GM21576 (cell line): ENCODE data around the gene ZBTB16.

Experiments used
- ATAC-seq: cut with Tn5 transposase; IDR thresholded peaks from one replicate; pipeline ENCODE4 v1.9.1; 2021; ENCODE audit warnings: mild to moderate bottlenecking, moderate library complexity; ENCODE audit not compliant: unreplicated experiment

ZBTB16 gene

GRCh38 chr11:114273071-114273470, 213.6 kb downstream of the ZBTB16 start:
- ATAC-seq = no peak

DNA sequence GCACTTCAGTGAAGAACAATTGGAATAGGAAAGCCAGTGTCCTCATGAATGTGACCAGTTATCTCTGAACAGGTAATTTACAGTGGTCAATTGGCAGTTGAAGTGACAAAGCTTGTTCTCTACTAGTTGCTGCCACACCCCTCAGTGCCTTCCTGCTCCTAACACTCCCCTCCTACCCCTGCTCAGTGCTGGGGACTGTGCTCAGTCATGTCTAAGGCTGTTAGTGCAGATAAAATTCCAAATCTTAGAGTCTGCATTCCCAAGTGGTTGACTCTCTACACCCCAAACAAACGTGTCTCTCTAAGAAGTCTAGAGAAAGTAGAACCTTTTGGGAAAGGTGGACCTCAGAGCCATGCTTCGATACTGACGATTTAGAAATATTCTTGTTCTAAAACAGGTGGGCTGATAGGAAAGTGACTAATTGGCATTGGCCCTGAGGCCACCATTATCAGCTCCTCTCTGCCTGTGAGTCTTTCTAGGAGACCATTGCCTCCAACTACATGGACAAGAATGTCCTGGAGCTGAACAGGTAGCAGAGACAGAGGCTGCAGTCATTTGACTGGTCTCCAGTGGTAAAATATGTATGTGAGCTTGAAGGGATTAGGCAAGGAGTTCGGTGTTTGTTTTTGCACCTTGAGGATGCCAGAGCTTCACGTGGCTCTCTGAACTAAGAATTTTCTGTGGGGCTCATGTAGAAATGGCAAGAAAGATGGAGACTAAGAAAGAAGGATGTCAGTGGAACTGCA, 214.6 kb downstream of the ZBTB16 start:
- no peak for ATAC-seq

DNA sequence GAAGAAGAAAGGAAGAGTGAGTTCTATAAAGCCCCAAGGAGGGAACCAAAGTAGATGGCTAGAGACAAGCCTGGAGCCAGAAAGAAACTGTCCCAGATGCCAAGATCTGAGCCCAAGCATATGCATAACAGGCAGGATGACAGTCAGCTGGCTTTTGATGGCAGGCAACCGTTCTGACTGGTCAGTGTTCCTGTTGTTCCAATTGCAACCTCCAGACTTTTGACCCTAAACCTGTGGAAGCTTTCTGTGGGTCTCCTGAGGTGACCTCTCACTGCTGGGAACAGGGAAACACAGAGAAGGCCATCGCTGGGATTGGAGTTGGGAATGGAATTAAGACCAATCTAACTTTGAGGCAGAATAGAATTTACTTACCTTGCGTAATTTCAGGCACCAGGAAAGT, 215.1 kb downstream of the ZBTB16 start:
- no peak for ATAC-seq

DNA sequence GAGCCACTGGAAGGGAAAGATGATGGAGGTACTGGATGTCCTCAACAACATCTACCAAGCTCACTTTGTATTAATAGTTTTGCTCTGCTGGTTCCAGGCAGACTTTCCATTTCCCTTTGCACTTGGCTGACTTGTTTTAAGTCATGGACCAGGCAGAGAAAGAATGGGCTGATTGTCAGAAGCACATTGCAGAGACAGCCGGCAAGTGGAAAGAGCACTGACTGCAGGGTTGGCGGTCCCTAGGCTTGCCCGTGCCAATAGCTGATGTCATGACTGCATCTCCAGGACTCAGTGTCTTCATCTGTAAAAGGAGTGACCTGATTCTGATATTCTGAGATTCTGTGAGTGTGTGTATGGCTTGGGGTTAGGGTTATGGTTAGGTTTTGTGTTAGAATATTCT, 215.8 kb downstream of the ZBTB16 start:
- no peak for ATAC-seq

GRCh38 chr11:114276077-114276476, 216.6 kb downstream of the ZBTB16 start:
- ATAC-seq = no peak

DNA sequence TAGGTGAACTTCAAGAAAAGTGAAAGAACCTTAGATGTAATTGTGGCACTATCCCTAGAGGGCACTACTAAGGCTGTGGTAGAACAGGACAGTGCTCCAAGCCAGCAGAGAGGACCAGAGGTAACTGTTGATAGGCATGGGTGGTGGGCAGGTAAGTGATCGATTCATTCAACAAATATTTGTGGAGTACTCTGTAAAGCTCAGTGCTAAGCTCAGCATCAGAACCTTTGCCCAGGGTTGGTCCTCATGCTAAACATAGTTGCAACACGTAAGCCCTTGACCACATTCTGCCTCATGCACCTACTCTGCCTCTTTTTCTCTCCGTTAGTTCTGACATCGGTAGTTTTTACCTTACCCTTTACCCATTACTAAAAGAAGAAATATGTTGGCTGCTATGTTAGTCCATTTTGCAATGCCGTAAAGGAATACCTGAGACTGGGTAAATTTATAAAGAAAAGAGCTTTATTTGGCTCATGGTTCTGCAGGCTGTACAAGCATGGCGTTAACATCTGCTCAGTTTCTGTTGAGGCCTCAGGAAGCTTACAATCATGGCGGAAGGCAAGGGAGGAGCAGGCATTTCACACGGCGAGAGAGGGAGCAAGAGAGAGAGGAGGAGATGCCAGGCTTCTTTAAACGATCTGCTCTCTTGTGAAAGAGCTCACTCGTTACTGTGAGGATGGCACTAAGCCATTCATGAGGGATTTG, 218.3 kb downstream of the ZBTB16 start:
- no peak for ATAC-seq

GRCh38 chr11:114278342-114279065, 219.0 kb downstream of the ZBTB16 start:
- no peak for ATAC-seq

DNA sequence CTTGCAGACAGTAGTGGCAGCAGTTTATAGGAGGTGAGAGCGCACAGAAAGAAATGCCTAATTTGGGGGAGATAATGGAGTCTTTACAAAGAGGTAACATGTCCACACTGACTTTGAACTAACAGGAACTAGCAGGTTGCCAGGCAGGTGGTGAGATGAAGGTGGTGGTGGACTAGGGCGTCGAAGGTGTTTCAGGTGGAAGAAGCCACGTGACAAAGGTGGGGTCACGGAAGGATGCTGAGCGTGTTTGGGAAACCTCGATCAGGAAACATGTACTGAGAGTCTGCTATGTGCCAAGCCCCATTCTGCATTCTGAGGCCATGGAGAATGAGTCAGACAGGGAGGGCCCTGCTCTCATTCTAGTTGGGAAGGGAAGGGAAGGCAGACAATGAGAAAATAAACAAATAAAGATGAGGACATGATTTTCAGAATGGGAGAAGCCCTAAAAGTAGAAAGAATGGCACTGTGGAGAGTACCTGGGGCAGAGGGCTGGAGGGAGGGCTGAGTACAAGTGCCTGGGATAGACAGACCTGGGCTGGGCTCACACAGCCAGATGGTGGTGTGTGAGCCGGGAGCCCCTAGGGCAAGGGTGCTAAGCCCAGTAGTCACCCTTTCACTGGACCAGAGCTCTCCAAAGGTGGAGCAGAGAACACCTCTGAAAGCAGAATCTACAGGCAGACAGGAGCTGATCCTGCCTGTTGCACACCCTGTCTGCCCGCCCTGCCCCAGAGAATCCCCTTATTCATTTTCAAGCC, 220.5 kb downstream of the ZBTB16 start:
- ATAC-seq = no peak

GRCh38 chr11:114280696-114281095, 221.2 kb downstream of the ZBTB16 start:
- ATAC-seq = no peak

GRCh38 chr11:114281388-114281956, 222.0 kb downstream of the ZBTB16 start:
- no peak for ATAC-seq

GRCh38 chr11:114282488-114282887, 223.0 kb downstream of the ZBTB16 start:
- no peak for ATAC-seq

DNA sequence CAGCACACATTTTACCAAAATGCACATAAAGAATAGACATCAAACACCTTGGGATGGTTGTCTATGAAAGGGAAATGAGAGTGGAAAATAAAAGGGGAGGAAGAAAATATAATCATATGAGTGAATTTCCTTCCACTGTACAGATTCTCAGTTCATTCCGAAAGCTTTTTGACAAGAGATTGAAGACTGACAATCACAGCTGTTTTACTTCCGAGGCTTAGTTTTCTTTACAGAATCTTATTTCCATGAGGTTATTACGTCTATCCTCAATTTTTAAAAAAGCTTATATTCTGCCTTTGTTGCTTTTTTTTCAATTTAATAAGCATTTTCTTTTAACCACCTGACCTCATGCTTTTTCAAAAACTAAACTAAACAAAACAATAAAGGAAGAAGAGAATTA, 223.9 kb downstream of the ZBTB16 start:
- no peak for ATAC-seq

- ATAC-seq = no peak
These were observed 224.5 kb downstream of the ZBTB16 start for GRCh38 chr11:114284021-114284420.

DNA sequence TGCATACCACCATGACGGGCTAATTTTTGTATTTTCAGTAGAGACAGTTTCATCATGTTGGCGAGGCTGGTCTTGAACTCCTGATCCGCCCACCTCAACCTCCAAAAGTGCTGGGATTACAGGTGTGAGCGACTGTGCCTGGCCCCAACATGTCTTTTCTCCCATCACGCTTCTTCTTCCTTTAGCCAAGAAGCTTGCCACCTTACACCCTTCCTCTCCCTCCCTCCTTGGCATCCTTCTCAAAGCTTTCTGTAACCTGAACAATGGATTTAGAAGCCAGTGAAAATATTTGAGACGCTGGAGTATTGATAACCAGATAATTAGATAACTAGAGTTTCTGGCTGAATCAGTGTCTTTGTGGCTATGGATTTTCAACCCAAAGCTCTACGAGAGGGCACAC, 225.4 kb downstream of the ZBTB16 start:
- ATAC-seq = no peak

GRCh38 chr11:114285599-114285998, 226.1 kb downstream of the ZBTB16 start:
- no peak for ATAC-seq

- ATAC-seq = no peak
These were observed 226.7 kb downstream of the ZBTB16 start for GRCh38 chr11:114286229-114286628.

GRCh38 chr11:114287154-114287553, 227.6 kb downstream of the ZBTB16 start:
- ATAC-seq = no peak

DNA sequence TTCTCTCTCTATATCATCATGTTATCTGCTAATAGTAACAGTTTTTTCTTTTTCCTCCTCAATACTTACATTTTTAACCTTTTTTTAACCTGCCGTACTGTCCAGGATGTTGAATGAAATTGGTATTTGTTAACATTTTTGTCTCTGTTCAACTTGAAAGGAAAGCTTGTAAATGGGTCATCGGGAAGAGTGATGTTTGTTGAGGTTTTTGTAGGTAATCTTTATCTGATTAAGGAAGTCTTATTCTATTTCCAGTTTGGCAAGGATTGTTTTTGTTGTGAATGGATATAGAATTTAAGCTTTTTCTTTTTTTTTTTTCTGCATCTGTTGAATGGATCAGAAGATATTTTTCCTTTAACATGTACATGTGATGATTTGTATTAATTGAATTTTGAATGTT, 228.6 kb downstream of the ZBTB16 start:
- ATAC-seq = no peak

GRCh38 chr11:114289779-114290178, 230.3 kb downstream of the ZBTB16 start:
- no peak for ATAC-seq

DNA sequence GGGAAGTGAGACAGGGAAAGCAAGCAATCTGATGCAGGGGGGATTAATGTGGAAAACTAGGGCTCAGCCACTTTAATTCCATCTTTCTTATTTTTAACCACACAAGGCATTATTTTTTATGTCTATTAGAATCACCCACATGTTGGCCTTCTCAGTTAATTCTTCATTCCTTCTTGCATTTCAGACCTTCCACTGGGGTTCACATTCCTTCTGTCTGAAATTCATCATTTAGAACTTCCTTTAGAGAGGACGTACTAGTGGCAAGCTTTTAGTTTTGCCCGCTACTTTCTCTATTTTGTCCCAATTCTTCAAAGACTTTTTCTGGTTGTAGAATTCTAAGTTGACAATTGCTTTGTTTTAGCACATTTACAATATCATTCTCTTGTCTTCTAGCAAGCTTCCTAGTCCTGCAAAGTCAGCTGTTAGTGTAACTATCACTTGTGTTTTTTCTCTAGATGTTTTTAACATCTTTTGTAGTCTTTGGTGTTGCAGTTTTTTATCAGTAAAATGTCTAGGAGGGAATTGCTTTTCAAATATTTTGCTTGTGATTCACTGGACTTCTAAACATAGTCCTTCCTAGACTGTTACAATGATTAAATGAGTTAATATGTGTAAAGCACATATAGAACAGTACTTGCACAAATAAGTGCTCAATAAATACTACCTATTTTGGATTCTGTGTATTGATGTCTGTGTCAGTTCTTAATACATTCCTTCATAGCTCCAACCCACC, 231.2 kb downstream of the ZBTB16 start:
- no peak for ATAC-seq
